ENCODE measurements around the gene CLEC4M. TPM values are rescaled to one million over a fixed set of nuclear protein-coding genes. Genes with fewer than 3 reads are reported as not detected.
"Not testable (repeated sequence)": the region's sequence is repeated elsewhere in the genome, so short reads cannot be mapped to it uniquely, and the experiment has no call there.

The CLEC4M gene
- polyA plus RNA-seq, 4 donors, result 2.6 to 3.7 (median 3.3) TPM

DNA sequence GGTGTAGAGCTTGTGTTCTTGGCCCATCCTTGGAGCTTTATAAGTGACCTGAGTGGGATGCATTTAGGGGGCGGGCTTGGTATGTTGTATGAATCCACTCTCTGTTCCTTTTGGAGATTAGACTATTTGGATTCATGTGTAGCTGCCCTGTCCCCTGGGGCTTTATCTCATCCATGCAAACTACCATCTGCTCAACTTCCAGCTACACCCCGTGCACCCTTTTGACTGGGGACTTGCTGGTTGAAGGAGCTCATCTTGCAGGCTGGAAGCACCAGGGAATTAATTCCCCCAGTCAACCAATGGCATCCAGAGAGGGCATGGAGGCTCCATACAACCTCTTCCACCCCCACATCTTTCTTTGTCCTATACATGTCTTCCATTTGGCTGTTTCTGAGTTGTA is 6.1 kb downstream of the CLEC4M start:
- no peak for DNase-seq (ENCODE audit: low read depth in 4 of 4, low spot score in 3 of 4)

DNA sequence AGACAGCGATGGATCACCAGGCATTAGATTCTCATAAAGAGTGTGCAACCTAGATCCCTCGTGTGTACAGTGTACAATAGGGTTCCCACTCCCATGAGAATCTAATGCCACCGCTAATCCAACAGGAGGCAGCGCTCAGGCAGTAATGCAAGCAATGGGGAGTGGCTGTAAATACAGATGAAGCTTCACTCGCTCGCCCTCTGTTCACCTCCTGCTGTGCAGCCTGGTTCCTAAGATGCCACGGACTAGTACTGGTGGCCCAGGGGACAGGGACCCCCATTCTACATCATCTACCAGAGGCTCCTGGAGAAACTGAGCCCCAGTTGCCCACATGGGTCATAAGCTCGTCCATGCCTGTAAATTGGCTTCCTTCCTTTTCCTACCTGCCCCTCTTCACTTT is 8.0 kb downstream of the CLEC4M start:
- DNase-seq (ENCODE audit: low read depth in 4 of 4, low spot score in 3 of 4), result no peak

DNA sequence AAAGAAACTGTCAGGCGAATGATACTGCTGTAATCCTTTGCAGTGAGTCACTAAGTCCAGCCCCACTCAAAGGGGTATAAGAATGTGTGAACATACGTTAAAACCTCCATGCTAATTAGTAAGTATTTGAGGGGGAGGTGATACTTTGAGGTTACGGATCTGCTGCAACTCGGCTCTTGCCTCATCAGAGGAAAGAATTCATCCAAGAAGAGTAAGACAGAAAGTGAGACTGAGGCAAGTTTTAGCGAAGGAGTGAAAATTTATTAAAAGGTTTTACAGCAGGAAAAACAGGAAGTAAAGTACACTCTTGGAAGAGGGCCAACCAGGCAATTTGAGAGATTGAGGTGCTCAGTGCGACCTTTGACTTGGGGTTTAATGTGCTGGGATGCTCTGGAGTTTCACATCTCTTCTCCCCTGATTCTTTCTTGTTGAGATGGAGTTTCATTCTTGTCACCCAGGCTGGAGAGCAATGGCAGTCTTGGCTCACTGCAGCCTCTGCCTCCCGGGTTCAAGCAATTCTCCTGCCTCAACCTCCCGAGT is 9.8 kb downstream of the CLEC4M start:
- no peak for DNase-seq (ENCODE audit: low read depth in 4 of 4, low spot score in 3 of 4)

DNA sequence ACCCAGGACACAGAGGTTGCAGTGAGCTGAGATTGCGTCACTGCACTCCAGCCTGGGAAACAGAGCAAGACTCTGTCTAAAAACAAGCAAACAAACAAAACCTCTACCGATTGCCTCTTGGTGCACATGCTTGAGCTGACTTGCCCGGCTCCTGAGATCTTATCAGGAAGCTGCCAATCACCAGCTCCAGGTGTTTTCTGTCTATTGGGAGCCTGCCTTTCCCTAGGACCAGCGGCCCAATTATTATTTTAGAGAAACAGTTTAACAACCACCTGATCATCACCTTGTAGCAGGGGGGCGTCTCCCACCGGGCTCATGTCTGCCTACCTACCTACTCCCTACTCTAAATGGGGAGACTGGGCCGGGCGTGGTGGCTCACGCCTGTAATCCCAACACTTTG is 10.8 kb downstream of the CLEC4M start:
- DNase-seq (ENCODE audit: low read depth in 4 of 4, low spot score in 3 of 4), result no peak

DNA sequence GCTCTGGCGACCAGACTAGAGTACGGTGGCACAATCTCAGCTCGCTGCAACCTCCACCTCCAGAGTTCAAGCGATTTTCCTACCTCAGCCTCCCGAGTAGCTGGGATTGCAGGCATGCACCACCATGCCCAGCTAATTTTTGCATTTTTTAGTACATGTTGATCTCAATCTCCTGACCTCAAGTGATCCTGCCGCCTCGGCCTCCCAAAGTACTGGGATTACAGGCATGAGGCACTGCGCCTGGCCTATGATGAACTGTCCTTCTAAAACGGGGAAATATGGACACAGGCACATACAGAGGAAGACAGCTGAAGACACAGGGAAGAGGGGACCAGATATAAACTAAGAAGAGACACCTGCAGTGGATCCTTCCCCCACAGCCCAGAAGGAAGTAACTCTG is 12.7 kb downstream of the CLEC4M start:
- no peak for DNase-seq (ENCODE audit: low read depth in 4 of 4, low spot score in 3 of 4)

DNA sequence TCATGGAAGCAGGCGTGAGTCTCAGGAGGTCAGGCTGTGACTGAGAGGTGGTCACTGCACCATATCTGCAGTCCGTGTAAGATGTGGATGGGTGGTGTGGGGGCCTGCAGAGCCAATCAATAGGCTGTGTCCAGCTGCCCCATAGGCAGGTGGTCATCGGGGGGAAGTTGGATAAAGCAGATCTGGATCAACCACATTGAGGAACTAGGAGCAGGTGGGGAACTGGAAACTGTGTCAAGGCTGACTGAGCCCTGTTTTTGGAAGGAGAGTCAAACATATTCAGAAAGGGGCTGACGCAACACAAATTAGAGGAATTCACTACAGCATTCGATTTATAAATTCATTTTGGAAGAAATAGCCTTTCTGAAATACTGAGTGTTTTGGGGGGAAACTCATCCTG is 15.0 kb downstream of the CLEC4M start:
- DNase-seq (ENCODE audit: low read depth in 4 of 4, low spot score in 3 of 4), result no peak

DNA sequence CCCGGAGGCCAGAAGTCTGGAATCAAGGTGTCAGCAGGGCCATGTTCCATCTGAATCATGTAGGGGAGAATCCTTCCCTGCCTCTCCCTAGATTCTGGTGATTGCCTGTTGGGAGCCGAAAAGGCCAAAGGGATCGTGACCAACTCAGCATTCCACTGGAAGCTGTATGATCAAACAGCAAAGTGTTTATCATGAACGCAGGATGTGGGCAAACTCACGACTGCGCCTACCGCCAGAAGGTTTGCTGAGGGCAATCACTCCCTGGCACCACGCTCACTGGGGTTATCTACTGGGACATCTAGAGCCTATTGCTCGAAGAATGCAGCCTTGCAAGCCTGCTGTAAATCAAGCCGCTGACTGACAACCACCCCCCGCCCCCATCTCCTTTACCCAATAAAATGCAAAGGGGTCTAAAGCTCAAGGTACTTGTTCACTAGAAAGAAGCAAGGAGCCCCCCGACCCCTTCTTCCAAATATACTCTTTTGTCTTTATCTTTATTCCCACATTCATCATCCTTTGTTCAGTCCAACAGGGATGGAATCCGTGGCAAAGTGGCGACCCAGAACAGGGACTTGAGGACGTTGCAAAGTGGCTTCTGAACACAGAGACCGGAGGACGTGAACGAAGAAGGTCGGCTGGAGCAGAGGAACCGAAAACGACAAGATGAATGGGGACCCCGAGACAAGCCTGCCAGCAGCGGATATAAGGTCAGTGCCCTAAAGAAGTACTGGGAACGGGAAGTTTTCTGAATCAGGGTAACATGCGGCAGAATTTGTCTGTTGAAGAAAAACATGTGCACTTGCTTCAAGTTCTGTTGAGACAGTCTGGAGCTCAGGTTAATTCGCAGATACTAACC is 16.8 kb downstream of the CLEC4M start:
- no peak for DNase-seq (ENCODE audit: low read depth in 4 of 4, low spot score in 3 of 4)

DNA sequence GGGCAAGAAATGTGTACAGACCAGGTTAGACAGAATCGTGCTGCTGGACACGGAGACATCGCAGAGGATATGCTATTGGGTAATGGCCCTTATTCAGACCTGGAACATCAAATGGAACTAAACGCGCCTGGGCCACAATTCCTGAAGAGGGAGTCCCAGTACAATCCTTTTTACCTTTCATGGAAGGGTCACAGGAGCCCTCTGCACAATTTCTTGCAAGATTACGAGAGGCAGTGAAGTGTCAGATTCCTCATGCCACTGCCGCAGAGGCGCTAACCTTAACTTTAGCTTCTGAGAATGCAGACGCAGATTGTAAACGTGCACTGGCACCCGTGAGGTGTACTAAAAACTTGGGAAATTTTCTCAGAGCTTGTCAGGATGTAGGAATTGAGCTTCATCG is 18.1 kb downstream of the CLEC4M start:
- no peak for DNase-seq (ENCODE audit: low read depth in 4 of 4, low spot score in 3 of 4)

DNA sequence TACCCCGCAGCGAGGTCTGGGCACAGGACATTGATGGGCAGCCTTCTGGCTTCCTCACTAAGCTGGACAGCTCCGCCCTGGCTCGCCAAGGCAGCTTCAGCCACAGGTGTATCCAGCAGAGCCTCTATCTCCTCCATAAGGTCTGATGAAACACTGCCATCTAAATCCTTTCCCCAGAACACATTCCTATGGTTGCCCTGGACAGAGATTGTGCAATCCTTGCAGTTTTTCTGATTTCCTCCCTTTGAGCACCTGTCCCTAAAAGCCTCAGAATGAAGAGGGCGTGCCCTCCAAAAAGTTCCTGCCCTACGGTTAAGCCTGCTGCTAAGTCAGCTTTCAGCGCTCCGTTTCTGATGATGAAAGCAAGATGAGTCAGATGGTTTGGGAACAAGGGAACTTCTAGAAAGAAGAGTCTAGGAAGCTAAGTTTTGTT is 21.0 kb downstream of the CLEC4M start:
- no peak for DNase-seq (ENCODE audit: low read depth in 4 of 4, low spot score in 3 of 4)

DNA sequence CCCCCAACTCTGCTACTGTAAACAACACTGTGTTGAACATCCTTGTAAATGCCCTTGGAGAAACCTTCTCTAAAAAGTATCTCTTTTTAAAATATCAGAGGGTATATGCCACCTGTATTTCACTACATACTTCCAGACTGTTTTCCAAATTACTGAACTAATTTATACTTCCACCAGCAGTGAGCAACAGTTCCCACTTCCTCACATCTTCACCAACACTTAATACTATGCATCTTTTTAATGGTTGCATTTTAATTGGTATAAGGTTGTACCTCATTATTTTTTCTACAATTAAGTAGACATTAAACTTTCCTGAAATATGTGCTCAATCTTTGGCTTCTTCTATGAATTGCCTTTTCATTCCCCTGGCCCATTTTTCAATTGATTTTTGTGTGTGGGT is 21.8 kb downstream of the CLEC4M start:
- no peak for DNase-seq (ENCODE audit: low read depth in 4 of 4, low spot score in 3 of 4)

DNA sequence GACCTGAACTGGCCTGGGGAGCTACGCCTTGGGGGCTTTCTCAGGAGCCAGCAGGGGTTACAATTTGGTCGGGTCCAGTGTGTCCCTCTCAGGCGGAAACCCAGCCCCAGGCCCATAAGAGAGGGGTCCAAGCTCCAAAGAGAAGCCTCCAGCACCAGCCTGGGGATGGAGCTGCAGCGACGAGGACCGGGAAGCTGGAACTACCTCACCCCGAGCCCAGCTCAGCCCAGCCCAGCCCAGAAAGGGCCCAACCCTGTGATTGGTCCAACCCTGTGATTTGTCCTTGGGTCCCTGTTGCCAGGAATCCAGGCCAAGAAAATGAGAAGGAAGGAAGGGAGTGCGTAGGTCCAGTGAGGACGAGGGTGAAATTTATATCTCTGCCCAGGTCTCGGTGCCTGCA is 24.1 kb downstream of the CLEC4M start:
- no peak for DNase-seq (ENCODE audit: low read depth in 4 of 4, low spot score in 3 of 4)

DNA sequence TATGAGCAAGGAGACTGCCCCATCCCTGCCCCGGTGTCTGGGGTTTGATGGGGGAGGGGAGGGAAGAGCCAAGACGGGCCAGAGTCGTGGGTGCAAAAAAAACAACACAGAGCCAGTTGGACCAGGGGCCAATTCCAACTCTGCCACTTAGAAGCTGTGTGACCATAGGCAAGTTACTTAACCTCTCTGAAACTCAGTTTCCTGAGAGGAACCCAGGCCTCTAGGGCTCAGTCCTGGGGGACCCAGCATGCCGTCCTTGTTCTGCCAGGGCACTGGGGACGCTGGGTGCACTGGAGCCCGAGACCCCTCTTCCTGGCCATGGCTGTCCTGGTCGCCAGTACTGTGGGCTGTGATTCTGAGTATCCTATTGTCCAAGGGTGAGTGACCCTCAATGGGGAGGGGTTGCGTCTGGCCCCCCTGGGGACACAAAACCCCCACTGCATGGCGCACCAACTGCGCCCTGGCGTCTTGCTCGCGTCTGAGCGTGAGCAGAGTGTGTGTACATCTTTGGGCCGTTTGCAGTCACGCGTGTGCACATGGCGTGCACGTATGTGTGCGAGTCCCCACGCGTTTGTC is 24.6 kb downstream of the CLEC4M start:
- no peak for DNase-seq (ENCODE audit: low read depth in 4 of 4, low spot score in 3 of 4)

DNA sequence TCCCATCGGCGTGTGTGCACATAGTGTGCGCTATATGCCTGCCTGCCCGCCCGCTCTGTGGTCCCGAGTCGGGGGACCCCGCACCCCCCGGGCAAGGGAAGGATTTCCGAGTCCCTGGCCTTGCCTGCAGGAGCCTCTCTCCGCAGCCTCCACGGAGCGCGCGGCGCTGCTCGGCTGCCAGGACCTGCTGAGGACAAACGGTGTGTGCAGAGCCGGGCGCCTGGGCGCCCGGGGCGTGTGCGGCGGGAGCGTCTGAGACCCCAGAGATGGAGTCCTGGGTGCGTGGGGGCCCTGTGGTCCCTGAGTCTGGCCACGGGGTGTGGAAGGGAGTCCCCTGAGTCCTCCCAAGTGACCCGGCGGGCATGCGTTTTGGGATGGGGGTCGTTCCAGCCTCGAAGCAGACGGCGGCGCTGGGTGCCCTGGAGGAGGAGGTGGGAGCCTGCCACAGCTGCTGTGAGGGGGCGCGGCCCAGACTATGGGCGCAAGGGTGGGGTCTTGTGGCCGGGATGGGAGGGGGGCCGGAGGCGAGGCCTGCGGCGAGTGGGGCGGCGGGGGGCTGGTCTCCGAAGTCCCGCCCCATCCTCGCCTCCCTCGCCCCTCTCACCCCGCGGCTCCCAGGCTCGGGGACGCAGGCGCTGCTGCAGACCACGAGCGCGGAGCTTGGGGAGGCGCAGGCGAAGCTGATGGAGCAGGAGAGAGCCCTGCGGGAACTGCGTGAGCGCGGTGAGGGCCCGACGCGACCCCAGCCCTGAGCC is 25.3 kb downstream of the CLEC4M start:
- no peak for DNase-seq (ENCODE audit: low read depth in 4 of 4, low spot score in 3 of 4)

DNA sequence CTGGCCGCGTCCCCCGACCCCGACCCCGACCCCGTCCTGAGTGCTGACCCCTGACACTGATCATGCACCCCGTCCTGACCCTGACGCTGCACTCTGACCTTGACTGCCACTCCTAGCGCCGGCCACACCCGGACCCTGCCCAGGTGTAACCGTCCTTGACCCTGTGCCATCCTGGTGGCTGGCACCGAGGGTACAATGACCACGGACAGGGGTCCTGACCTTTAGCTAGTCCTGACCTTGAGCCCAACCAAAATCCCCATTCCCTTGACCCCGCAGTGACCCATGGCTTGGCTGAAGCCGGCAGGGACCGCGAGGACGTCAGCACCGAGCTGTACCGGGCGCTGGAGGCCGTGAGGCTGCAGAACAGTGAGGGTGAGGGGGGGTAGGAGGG is 25.9 kb downstream of the CLEC4M start:
- DNase-seq (ENCODE audit: low read depth in 4 of 4, low spot score in 3 of 4), result no peak

DNA sequence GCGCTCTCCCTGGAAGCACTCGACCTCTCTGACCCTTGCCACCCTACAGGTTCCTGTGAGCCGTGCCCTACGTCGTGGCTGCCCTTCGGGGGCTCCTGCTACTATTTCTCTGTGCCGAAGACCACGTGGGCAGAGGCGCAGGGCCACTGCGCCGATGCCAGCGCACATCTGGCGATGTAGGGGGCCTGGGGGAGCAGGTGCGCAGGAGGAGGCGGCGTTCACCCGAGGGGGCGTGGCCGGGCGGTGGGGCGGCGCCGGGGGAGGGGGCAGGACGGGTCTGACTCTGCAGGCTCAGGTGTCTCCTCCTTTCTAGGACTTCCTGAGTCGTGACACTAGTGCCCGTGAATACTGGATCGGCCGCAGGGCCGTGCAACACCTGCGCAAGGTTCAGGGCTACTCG is 26.4 kb downstream of the CLEC4M start:
- DNase-seq (ENCODE audit: low read depth in 4 of 4, low spot score in 3 of 4), result no peak

DNA sequence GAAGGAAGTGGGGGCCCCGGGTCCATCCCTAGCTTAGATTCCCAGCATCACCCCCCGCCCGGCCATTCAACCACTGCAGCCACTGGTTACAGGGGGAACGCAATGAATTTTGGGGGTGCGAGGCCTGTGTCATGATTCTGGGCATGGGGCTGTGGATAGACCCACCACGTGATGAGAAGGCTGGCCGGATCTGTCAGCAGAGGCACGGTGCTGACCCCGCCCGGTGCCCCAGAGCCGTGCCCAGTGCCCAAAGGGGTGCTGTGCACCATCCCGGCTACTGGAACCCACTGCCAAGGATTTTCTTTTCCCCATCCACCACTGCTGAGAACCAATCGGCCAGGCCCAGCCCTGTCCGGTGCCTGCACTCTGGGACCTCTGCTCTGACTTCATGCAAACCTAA is 27.4 kb downstream of the CLEC4M start:
- no peak for DNase-seq (ENCODE audit: low read depth in 4 of 4, low spot score in 3 of 4)

DNA sequence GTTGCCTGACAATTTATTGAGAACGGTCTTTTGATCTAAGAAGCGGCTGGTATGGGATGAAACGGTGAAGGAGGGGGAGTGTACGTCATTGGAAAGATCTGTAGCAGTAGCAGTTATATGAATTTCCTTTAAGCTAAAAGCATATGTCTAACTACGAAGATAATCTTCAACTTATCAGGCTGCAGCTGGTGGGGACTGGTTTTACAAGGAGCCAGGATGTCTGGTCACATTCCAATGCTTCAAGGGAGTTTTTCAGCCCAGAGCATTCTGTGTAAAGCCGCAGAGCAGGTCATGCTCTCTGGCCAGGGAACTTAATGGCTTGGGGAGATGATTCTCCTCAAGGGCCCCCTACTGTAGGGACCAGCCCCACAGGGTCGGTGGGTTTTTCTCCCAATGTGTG is 29.2 kb downstream of the CLEC4M start:
- peak in 2 of 4 donors; percentile 47 to 54 for DNase-seq (ENCODE audit: low read depth in 4 of 4, low spot score in 3 of 4)

DNA sequence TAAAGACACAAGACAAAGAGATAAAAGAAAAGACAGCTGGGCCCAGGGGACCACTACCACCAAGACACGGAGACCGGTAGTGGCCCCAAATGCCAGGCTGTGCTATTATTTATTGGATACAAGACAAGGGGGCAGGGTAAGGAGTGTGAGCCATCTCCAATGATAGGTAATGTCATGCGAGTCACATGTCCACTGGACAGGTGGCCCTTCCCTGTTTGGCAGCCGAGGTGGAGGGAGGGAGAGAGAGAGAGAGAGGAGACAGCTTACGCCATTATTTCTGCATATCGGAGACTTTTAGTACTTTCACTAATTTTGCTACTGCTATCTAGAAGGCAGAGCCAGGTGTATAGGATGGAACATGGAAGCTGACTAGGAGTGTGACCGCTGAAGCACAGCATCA is 29.7 kb downstream of the CLEC4M start:
- not testable (repeated sequence) for DNase-seq (ENCODE audit: low read depth in 4 of 4, low spot score in 3 of 4)

DNA sequence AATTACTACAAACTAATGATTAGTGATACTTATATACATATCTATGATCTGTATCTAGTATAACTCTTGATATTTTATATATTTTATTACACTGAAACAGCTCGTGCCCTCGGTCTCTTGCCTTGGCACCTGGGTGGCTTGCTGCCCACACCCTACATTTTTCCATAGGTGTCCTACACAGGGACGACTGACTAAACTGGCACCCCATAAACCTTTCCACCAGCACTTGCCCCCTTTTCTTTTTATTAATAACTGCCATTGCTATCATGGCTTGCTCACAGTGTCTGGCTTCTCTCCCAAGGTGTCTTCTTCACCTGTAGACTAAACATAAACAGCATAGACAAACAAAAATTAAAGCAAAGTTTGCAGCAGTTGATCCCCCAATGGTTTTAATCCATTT is 30.4 kb downstream of the CLEC4M start:
- DNase-seq (ENCODE audit: low read depth in 4 of 4, low spot score in 3 of 4), result no peak

DNA sequence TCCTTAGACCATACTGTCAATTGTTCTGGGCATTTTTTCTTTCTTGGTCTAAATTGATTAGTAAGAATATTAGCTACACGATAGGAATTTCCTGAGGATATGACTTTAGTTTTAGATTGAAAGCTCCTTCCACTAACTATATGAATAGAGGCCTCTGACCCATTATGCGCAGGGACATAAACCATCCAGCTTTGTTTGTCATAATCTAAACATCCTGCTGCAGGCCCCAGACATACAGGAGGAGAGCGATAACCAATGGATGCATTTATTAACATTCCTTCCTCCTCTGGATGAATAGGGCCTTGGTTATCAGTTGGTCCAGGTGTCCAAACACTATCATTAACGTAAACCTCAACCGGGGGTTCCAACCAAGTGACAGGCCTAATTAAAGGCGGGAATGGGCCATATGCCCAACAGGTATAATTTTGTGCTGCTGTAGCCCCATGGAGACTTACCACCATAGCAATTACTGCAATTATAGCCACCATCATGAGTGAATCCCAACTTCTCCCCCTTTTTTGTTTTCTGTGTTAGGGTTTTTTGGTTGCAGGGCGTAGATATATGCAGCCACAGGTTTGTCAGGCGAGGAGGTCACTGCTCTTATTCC is 32.6 kb downstream of the CLEC4M start:
- no peak for DNase-seq (ENCODE audit: low read depth in 4 of 4, low spot score in 3 of 4)

Measured in right renal pelvis (tissue), 4 donors.